ENCODE results near the gene FAM171A1. TPM values are rescaled to one million over a fixed set of nuclear protein-coding genes. Genes with fewer than 3 reads are reported as not detected.

The FAM171A1 gene
- total RNA-seq, 1 experiment from 2014 or later = 14.8 TPM

- no peak for DNase-seq (ENCODE audit: low spot score)
Observed at GRCh38 chr10:15245530-15245929, 125.6 kb downstream of the FAM171A1 start.

- no peak for DNase-seq (ENCODE audit: low spot score)
Observed at GRCh38 chr10:15244635-15245197, 126.4 kb downstream of the FAM171A1 start.

- no peak for DNase-seq (ENCODE audit: low spot score)
Observed at GRCh38 chr10:15242261-15242840, 128.7 kb downstream of the FAM171A1 start.

GRCh38 chr10:15241306-15241705 is 129.8 kb downstream of the FAM171A1 start:
- DNase-seq (ENCODE audit: low spot score) = no peak

GRCh38 chr10:15238555-15239335 is 132.3 kb downstream of the FAM171A1 start:
- DNase-seq (ENCODE audit: low spot score) = no peak

- no peak for DNase-seq (ENCODE audit: low spot score)
Observed at GRCh38 chr10:15237351-15237750, 133.7 kb downstream of the FAM171A1 start.

- no peak for DNase-seq (ENCODE audit: low spot score)
Observed at GRCh38 chr10:15236340-15236739, 134.7 kb downstream of the FAM171A1 start.

- DNase-seq (ENCODE audit: low spot score) = no peak
Observed at GRCh38 chr10:15232279-15232678, 138.8 kb downstream of the FAM171A1 start.

- no peak for DNase-seq (ENCODE audit: low spot score)
Observed at GRCh38 chr10:15231426-15231825, 139.7 kb downstream of the FAM171A1 start.

- no peak for DNase-seq (ENCODE audit: low spot score)
Observed at GRCh38 chr10:15230257-15230656, 140.8 kb downstream of the FAM171A1 start.

- no peak for DNase-seq (ENCODE audit: low spot score)
Observed at GRCh38 chr10:15229268-15229667, 141.8 kb downstream of the FAM171A1 start.

- DNase-seq (ENCODE audit: low spot score) = no peak
Observed at GRCh38 chr10:15228426-15228825, 142.7 kb downstream of the FAM171A1 start.

- no peak for DNase-seq (ENCODE audit: low spot score)
Observed at GRCh38 chr10:15227611-15228372, 143.3 kb downstream of the FAM171A1 start.

GRCh38 chr10:15225511-15225910 is 145.6 kb downstream of the FAM171A1 start:
- no peak for DNase-seq (ENCODE audit: low spot score)

- no peak for DNase-seq (ENCODE audit: low spot score)
Observed at GRCh38 chr10:15224948-15225347, 146.1 kb downstream of the FAM171A1 start.

GRCh38 chr10:15223174-15223573 is 147.9 kb downstream of the FAM171A1 start:
- no peak for DNase-seq (ENCODE audit: low spot score)

- DNase-seq (ENCODE audit: low spot score) = no peak
Observed at GRCh38 chr10:15222511-15222910, 148.6 kb downstream of the FAM171A1 start.

- no peak for DNase-seq (ENCODE audit: low spot score)
Observed at GRCh38 chr10:15220445-15220844, 150.6 kb downstream of the FAM171A1 start.

GRCh38 chr10:15216700-15217099 is 154.4 kb downstream of the FAM171A1 start:
- DNase-seq (ENCODE audit: low spot score) = no peak

GRCh38 chr10:15214237-15214636 is 156.9 kb downstream of the FAM171A1 start:
- DNase-seq (ENCODE audit: low spot score) = no peak

- DNase-seq (ENCODE audit: low spot score) = no peak
Observed at GRCh38 chr10:15213461-15213861, 157.6 kb downstream of the FAM171A1 start.

- peak; percentile 17 for DNase-seq (ENCODE audit: low spot score)
Observed at GRCh38 chr10:15211464-15211979, 159.6 kb downstream of the FAM171A1 start.

All from H4 (cell line).